ENCODE results near the gene MYT1.

GRCh38 chr20:64276817-64277216 is 112.6 kb downstream of the MYT1 start:
- TF ChIP-seq, protein P1, sequence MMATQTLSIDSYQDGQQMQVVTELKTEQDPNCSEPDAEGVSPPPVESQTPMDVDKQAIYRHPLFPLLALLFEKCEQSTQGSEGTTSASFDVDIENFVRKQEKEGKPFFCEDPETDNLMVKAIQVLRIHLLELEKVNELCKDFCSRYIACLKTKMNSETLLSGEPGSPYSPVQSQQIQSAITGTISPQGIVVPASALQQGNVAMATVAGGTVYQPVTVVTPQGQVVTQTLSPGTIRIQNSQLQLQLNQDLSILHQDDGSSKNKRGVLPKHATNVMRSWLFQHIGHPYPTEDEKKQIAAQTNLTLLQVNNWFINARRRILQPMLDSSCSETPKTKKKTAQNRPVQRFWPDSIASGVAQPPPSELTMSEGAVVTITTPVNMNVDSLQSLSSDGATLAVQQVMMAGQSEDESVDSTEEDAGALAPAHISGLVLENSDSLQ (IDR thresholded peaks at IDR 0.05): no peak
- no peak for TF ChIP-seq TARDBP (IDR thresholded peaks at IDR 0.05)
- TF ChIP-seq ZNF384 (IDR thresholded peaks at IDR 0.05): no peak
- TF ChIP-seq FOXM1 (IDR thresholded peaks at IDR 0.05; ENCODE audit: borderline replicate concordance): no peak
- no peak for TF ChIP-seq NFRKB (IDR thresholded peaks at IDR 0.05)
- TF ChIP-seq FOXK2 (IDR thresholded peaks at IDR 0.05): no peak

All from HEK293T (cell line).